Stimulated activated CD4-positive, alpha-beta T cell treated with anti-CD3 and anti-CD28 coated beads, TNF-alpha, amount 100 ng/mL, for 24 hours (primary cell): ENCODE data around the gene C5.

Experiments used
- DNase-seq, 3 experiments: peaks; one replicate each; pipeline ENCODE4 v3.0.0-alpha.2; 2020; ENCODE audit warnings: low read depth in 3 of 3

Gene C5

DNA sequence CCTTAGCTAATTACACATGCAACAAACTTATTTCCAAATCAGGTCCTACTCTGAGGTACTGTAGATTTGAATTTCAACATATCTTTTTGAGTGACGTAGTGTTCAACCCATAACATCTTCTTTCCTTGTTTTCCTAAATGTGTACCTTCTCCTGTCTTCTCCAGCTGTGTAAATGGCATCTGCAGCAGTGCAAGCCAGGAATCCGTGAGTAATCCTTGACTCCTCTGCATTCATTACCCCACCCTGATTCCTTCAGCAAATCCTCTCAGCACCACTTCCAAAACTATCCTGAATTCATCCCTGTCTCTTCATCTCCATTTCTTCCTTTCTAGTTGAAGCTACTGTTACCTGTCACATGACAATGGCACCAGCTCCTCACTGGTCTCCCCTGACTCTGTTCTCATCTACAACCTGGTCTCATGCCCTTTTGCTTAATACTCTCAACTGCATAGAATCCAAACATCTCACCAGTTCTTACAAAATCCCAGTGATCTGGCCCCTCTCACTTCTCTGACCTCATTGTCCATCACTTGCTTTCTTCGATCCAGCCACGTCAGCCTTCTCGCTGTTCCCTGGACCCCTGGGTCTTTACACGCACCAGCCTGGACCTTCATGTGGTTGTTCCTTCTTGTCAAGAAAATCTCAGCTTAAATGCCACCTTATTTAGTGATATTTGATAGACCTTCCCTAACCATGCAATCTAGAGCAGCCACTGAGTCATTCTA, 108.9 kb downstream of the C5 start:
- no peak for DNase-seq

GRCh38 chr9:120940573-120940972, 109.5 kb downstream of the C5 start:
- no peak for DNase-seq

DNA sequence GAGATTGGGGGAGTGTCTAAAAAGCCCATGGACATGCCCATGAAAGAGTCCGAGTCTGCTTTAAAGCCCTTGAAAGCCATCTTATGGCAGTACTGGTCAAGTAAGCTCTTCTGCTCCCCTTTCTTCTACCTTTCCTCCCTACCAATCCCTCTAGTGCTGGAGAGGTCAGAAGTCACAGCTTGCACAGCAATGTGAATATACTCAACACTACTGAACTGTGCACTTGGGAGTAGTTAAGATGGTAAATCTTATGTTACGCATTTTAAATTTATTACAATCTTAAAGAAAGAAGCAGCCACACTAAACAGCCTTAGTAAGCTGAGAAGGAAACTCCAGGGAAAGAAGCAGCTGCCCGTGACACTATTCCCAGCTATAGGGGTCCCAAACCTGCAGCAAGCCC, 111.2 kb downstream of the C5 start:
- no peak for DNase-seq

DNA sequence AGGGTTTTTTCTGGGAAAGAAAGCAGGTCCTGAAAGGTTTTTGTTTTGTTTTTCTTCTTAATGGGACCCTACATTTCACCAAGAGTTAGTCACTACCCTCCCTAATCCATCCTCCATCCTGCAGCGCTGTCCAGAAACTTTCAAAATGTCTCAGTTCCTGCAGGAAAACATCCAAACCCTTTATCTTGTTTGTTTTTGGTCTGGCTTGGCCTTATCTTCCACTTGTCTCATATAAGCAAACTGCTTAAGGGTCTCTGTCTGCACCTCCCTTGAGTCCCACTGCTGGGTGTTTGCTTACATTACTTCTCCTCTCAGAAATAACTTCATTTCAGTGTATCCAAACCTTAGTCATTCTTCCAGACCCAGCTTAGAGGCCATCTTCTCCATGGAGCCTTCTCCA, 112.5 kb downstream of the C5 start:
- no peak for DNase-seq

GRCh38 chr9:120937127-120937526, 112.9 kb downstream of the C5 start:
- no peak for DNase-seq

DNA sequence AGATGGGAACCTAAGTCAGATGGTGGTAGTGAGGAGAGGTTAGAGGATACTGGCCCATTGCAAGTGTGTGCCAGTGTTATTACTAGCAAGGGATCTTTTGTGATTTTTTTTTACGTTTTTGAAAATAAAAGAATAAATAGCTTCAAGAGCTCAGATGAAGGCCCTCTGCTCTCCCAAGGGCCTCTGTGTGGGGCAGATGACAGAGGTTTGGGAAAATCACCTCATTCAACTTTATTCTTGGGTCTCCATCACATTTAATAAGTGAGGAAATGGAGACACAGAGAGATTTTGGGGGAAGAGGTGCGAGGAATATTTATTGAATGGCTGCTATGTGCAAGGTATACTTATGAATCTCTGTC, 113.3 kb downstream of the C5 start:
- DNase-seq = no peak

GRCh38 chr9:120936011-120936763, 113.9 kb downstream of the C5 start:
- DNase-seq = peak; percentile 80 to 94 (median 82)

- no peak for DNase-seq
Observed at GRCh38 chr9:120935383-120935857, 114.7 kb downstream of the C5 start.

- DNase-seq = no peak
Observed at GRCh38 chr9:120934281-120934680, 115.8 kb downstream of the C5 start.

- no peak for DNase-seq
Observed at GRCh38 chr9:120933310-120934055, 116.6 kb downstream of the C5 start.

GRCh38 chr9:120932086-120932823, 117.8 kb downstream of the C5 start:
- no peak for DNase-seq

DNA sequence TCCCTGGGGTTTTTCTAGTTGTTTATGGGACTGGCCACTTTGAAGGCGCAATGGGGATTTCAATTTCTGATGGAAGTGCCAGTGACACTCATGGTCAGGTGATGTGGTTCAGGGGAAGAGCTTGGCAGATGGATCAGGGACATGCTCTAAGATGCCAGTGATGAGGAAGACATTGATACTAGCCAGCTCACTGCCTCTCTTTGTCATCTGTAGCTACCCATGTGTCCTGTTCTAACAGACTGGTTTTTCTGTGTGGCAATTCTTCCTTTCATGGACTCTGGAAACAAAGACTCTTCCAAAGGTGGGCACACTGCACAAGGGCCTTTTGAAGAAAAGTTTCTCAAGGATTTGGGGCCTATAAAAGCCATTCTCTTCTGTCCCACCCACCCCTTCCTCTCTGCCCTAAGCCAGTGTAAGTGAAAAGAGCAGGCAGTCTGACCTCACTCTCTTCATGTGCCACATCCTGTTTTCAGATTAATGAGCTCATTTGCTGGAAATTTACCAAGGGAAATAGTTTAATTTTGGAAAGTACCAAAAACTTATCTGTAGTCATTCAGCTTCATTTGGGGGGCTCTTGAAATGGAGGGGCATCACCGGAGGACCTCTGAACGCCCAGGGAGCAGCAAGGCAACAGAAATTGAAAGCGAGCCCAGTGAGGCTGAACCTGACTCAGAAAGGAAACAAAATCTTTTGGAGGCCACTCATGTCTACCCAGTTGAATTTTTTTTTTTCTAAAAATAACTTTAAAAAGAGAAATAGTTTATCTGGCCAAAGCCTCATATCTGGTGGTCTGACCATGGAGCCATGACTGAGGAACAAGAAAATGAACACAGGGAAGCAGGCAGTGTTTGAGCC, 118.6 kb downstream of the C5 start:
- DNase-seq = peak in 1 of 3 experiments; percentile 63

DNA sequence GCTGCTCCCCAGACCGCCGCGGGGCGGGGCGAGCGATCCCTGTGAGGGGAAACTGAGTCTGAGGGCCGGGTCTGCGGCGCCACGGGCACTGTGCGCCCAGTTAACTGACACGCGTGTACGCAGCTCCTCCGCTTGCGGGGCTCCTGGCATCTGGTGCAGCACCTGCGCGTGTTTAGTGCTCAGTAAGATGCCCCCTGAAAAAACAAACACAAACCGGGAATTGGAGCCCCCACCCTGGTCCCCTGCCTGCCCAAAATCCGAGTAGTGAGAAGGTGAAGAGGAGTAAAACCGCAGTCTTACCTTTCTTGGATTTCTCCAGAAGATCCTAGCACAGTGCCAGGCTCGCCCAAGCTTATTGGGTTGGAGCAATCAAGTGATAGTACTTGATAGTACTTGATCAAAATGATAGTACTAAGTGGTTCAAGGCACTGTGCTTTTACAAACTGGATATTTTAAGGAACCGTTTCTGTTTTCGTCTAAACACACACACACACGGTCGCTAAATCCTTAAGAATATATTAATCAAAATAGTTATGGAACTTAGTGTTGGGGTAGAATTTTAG, 120.8 kb downstream of the C5 start:
- DNase-seq = no peak

- DNase-seq = peak in 2 of 3 experiments; percentile 58 to 73
Observed at GRCh38 chr9:120928483-120929228, 121.4 kb downstream of the C5 start.

- no peak for DNase-seq
Observed at GRCh38 chr9:120928015-120928482, 122.0 kb downstream of the C5 start.

GRCh38 chr9:120927269-120928014, 122.6 kb downstream of the C5 start:
- no peak for DNase-seq

DNA sequence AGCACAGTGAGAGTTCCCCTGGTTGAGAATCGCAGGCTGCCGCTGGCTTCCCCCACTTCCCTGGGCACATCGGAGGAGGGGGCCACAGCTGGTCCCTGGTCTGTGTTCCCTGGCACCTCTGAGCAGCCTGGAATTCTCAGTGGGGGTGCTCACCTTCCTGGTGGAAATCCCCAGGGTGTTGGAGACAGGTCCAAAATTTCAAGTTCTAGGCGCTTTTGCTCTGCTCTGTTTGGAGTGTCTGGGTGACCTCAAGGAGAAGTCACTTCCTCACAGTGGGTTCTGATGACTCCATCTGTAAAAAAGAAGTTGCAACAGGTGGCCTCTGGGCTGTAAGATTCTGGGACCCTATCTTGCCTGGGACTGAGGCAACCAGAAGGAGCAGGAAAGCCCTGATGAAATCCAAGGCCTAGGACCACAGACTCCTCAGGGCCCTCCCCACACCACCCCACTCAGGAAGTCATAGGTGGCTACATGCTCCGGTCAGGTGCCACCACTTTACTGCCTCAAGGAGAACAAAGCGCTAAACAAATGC, 123.6 kb downstream of the C5 start, which contains the start of gene TRAF1:
TSS of gene TRAF1 (minus strand) at position 400 of the 532 bp plus-strand sequence. CDS start 721 bp downstream, outside the sequence.
- no peak for DNase-seq
